ENCODE data around the gene COL5A1.

COL5A1 gene

DNA sequence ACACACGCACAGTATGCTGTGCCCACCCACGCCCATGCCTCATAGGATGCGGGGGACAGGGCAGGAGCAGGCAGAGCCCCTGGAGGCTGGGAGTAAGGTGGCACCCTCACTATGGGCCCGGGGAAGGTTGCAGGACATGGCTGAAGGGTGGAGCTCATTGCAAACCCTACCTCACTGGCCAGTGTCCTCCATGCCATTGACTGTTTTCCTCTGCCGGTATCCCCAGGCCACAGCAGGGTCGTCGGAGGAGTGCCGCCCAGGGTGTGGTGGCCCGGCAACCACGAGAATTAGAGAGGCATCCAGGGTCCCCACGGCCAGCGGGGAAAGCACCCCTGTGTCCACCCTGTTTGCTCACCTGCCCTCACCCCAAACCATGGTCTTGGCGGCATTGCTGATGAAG is 179.3 kb downstream of the COL5A1 start:
- H3K27ac ChIP-seq: no peak overlapping the region
- no peak for DNase-seq (ENCODE audit: low read depth, low spot score)

DNA sequence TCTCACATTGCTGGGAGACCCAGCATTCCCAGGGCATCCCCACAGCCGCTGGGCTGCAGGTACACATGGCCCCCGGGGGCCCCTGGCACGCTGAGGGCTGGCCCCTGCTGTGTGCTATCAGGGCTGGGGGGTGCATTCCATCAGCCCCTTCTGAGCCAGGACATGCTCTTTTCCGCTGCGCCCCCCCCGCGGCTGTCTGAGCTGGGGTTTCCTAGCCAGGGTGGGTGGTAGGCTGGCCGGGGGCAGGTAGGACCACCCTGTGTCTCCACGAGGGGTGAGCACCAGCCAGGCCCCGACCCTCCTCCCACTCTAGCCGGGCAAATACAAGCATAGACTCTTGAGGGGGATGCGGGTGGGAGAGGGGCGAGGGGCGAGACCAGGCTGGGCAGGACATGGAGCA is 180.9 kb downstream of the COL5A1 start:
- no peak overlapping the region for H3K27ac ChIP-seq
- DNase-seq (ENCODE audit: low read depth, low spot score): no peak

DNA sequence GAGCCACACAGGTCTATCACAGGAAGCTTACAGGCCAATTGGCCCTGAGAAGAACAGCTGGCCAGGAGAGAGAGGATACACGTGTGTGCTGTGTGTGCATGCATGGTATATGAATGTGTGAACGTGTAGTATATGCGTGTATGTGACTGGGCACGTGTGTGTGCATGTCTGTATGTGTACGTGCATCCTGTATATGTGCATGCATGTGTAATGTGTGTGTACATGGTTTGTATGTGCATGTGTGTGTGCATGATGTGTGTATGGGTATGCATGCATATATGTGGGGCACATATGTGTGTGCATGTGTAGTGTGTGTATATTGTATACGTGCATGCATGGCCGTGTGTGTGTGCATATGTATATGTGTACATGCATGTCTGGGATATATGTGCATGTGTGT is 182.0 kb downstream of the COL5A1 start:
- H3K27ac ChIP-seq: no peak overlapping the region
- no peak for DNase-seq (ENCODE audit: low read depth, low spot score)

DNA sequence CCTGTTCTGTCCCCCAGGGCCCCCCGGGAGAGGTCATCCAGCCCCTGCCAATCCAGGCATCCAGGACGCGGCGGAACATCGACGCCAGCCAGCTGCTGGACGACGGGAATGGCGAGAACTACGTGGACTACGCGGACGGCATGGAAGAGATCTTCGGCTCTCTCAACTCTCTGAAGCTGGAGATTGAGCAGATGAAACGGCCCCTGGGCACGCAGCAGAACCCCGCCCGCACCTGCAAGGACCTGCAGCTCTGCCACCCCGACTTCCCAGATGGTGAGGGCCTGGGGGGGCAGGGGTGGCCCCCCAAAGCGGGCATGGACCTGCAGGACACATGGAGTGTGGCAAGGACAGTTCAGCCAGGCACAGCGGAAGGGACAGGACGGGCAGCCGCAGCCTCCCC is 183.0 kb downstream of the COL5A1 start:
- no peak overlapping the region for H3K27ac ChIP-seq
- no peak for DNase-seq (ENCODE audit: low read depth, low spot score)

DNA sequence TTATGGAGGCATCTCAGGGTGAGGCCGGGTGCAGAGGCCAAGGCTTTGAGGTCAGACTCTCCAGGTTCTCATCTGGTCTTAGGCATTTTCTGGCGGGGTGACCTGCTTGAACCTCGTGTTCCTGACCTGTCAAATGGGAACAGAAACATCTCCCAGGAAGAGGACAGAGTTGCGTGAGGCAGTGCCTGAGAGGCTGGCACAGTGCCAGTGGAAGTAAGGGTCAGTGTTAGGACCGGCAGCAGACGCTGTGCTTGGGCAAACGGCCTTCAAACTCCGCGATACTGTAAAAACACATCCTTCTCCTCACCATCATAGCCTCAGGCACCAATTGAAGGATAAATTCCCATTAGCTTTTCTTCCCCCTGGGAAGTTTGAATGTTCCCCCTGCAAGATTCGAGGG is 183.4 kb downstream of the COL5A1 start:
- DNase-seq (ENCODE audit: low read depth, low spot score): no peak
- H3K27ac ChIP-seq: no peak overlapping the region

DNA sequence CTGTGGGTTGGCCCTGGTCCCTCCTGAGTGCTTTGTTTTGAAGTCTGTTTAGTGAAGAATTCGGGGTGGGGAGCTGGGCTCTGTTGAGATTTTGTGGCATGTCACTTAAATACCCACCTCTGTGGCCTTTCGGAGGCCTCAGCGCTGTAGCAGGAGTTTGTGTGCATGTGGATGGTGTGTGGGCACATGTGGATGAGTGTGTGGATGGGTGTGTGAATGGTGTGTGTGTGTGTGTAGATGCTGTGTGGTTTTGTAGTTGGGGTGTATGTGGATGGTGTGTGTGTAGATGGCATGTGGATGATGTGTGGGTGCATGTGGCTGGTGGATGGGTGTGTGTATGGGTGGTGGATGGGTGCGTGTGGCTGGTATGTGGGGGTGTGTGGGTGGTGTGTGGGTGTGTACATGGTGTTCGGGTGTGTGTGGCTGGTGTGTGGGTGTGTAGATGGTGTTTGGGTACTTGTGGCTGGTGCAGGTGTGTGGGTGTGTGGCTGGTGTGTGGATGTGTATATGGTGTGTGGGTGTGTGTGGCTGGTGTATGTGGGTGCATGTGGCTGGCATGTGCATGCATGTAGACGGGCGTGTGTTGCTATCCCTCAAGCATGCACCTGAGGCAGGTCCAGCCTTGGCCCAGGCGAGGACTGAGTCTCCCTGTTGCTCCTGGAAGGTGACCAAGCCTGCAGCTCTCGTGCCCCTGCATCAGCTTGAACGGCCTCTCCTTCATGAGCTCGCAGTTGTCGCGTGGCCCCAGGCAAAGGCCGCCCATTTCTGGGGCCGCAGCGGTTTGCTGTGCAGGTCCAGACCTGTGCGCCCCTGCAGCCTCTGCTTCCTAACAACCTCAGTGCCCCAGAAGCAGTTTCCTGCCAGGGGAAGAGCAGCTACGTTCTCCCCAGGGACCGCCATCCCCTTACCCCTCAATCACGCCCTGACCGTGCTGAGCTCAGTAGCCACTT is 185.0 kb downstream of the COL5A1 start:
- peak; percentile 29 for DNase-seq (ENCODE audit: low read depth, low spot score)
- H3K27ac ChIP-seq: no peak overlapping the region

DNA sequence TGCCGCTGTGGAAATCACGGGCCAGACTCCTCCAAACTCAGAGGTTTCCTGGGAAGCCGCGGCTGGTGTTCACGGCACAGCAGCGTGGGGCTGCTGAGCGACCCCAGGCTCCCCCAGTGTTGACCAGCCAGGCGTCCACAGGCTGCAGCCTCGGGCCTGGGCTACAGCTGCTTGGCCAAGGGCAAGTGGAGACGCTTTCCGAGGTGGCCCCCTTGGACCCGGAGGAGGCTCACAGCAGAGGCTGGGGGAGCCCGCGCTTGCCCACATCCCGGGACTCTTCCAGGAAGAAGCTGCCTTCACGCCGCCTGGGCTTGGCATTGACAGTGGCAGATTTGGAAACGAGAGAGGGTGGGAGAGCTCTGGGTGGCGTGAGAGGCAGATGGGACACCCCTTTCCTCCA is 186.0 kb downstream of the COL5A1 start:
- DNase-seq (ENCODE audit: low read depth, low spot score): no peak
- no peak overlapping the region for H3K27ac ChIP-seq

DNA sequence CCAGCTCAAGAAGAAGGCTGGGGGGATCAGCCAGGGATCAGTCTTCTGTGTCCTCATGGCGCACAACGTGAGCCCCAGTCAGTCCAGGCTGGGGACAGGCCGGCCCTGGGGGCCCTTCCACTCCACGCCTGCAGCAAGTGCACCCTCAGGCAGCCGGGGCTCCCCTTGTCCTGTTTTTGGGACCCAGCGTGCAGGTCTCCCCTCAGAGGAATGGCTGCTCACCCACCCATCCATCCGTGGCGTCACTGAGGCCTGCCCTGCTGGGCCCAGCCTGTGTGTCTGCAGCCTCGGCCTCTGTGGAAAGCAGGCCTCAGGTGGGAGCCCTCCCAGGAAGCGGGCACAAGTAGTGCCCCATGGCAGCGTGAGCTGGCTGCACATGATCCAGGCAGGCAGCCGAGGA is 186.4 kb downstream of the COL5A1 start:
- DNase-seq (ENCODE audit: low read depth, low spot score): no peak
- no peak overlapping the region for H3K27ac ChIP-seq

DNA sequence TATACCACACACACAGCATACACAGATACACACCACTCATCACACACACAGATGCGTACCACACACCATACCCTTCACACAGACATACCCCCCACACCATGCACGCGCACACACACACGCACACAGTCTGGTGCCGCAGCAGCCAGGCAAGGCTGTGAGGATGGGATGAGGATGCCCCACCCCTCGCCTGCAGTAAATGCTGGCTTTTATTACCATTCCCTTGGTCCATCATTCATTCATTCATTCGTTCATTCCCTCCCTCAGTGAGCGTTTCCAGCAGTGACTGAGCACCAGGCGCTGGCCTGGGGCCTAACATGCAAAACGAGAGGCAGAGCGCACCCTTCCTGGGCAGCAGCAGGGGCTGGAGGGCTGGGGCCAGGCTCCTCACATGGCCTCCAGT is 187.3 kb downstream of the COL5A1 start:
- H3K27ac ChIP-seq: no peak overlapping the region
- DNase-seq (ENCODE audit: low read depth, low spot score): no peak

DNA sequence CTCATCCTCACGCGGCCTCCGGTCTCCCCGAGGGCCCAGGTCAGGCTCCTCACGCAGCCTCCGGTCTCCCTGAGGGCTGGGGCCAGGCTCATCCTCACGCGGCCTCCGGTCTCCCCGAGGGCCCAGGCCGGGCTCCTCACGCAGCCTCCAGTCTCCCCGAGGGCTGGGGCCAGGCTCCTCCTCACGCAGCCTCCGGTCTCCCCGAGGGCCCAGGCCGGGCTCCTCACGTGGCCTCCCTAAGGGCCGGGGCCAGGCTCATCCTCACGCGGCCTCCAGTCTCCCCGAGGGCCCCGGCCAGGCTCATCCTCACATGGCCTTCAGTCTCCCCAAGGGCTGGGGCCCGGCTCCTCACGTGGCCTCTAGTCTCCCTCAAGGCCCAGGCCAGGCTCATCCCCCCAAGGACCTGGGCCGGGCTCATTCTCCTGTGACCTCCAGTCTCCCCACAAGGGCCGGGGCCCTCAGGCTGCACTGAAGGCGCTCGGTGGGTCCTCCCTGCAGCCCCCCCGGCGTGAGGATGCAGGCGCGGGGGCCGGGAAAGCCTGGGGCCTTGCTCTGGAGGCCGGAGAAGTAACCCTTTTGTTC is 187.8 kb downstream of the COL5A1 start:
- H3K27ac ChIP-seq: no peak overlapping the region
- no peak for DNase-seq (ENCODE audit: low read depth, low spot score)

DNA sequence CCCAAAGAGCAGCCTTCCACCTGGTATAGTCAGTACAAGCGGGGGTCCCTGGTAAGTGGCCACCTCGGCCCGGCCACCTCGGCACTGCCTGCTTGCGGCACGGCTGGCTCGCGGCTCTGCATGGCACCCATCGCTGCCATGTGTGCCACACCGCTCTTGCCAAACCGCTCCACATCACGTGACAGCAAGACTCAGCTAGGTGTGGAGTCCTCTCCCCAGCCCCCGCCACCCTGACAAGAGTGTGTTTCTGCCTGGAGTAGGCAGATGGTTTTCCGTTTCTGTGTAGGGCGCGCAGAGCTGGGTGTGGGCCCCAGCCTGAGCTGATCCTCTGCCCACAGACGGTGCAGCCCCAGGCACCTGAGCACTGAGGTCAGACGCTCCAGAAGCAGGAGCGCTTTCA is 188.5 kb downstream of the COL5A1 start:
- no peak overlapping the region for H3K27ac ChIP-seq
- DNase-seq (ENCODE audit: low read depth, low spot score): no peak

DNA sequence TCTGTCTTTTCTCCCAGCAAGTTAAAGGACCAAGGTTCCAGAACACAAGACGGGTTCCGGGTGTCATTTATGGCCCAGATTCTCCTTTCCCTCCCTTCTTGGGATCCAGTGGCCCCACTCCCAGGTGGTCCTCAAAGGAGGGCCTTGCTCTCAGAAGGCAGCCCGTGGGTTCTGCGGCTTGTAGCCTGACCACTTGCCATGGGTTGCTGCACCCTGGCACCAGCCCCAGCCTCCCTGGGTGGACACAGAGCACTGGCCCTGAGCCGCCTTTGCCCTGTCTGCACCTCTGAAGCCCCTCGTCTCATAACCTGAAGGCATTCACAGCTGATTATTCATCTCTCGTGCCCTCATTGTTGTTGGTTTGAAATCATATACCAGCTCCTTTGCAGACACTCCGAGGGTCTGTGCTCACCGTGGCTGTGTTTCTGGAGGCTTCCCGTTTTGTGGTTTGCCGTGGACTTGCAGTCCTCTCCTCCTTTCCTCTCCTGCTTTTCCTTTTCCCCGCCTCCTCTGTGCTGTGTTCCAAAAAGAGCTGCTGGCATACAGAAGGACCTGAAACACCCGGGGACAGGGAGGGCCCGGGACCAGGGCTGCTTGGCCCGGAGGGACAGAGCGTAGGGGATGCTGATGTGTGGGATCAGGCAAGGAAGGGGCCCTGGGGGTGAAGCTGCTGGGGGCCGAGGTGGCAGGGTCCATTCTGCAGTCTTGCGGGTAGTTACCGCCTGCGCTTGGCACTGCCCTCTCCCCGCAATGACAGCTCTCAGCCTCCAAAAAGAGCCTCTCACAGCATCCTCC is 189.5 kb downstream of the COL5A1 start:
- no peak overlapping the region for H3K27ac ChIP-seq
- no peak for DNase-seq (ENCODE audit: low read depth, low spot score)

DNA sequence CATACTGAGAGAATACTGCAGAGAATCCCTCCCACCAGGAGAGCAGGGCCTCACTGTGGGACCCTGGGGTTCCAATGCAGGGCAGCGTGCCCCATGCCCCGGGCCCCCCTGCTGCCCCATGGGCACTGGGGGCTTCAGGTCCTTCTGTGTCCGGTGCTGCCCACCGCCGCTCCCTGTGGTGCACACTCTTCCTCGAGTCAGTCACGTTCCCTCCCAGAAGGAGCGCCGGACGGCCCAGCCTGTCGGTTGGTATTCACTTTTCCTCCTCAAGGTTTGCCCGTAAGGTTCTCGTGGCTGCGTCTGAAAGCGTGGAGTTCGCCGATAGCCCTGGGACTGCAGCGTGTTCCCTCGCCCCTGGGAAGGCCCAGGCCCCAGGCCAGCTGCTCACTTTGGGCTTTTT is 190.9 kb downstream of the COL5A1 start:
- DNase-seq (ENCODE audit: low read depth, low spot score): no peak
- H3K27ac ChIP-seq: no peak overlapping the region

DNA sequence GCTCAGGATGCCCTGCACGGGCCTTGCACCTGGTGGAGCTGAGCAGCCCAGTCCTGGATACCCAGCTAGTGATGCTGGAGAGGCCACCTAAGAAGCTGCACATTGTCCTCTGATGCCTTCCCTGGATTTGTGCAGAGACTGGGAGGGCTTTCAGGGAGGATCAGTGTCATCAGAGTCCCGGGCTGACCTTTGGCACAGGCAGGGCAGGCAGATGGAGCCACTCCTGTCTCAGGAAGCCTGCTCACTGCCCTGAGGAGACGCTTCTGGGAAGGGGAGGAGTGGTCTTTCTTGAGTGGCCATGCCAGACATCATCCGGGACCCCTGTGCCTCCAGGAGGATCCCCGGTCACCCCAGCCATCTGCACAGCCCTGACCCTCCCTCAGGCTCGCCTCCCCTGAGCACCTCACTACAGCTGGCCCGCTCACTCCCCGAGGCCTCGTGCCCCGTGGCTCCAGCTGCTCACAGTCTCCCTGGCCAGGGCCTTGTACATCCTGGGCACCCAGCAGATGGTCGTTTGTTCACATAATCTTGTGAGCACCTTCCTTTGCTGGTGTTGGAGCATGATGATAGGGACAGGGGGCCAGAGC is 191.8 kb downstream of the COL5A1 start:
- no peak for DNase-seq (ENCODE audit: low read depth, low spot score)
- H3K27ac ChIP-seq: no peak overlapping the region

DNA sequence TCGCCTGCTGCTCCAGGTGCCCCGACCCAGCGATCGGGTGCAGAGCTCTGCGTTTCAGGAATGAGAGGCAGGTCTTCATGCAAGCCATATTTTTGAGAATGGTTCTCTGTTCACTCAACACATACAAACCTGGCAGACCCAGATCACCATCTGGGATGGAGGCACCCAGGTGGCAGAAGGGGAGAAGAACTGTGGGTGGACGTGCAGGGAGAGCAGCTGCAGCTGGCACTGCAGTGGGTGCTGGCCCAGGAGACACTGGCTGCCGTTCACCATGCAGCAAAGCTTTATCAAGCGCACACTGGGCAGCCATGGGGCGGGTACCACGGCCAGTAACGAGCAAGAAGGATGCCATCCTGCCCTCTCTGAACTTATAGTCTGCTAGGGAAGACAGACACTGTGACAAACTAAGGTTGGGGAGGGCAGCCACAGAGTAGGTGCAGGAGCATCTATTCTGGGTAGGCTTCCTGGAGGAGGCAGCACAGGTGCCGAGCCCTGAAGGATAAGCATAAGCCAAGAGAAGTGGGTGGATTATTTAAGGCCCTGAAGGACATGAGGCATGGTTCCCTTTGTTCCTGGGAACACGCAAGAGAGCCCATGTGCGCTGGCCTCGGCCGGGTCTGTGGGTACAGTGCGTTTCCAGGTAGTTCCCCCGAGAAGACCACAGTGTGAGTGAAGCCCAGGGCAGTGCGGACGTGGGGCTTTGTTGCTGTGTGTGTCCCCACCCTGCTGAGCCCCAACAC is 192.8 kb downstream of the COL5A1 start:
- no peak overlapping the region for H3K27ac ChIP-seq
- DNase-seq (ENCODE audit: low read depth, low spot score): no peak

DNA sequence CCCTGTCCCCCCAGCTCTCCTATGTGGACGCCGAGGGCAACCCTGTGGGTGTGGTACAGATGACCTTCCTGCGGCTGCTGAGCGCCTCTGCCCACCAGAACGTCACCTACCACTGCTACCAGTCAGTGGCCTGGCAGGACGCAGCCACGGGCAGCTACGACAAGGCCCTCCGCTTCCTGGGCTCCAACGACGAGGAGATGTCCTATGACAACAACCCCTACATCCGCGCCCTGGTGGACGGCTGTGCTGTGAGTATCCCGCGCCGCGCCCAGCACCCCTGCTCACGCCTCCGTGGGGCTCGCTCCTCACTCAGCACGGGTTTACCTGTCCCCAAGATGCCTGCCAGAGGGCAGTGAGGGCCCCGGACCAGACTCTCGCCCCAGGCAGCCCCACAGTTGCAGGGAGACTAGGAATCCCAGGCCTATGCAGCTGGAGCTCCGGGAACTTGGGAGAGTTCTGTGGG is 193.4 kb downstream of the COL5A1 start:
- no peak overlapping the region for H3K27ac ChIP-seq
- DNase-seq (ENCODE audit: low read depth, low spot score): no peak

DNA sequence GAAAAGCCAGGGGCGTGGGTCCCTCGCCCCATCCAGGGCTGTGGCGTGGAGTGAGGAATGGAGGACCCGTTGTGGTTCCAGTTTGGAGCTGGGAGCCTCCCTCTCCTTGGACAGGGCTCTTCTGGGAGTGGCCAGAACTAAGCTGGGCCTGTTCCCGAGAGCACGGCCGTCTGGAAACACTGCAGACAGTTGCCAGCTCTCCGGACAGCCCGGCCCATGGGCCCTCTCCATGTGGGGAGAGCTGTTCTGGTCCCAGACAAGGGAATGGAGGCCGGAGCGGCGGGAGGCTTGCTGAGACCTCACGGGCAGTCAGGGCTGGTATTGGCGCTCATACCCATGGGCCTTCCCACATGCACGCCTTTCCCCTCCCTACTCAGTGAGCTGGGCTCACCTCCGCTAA is 193.8 kb downstream of the COL5A1 start:
- no peak for DNase-seq (ENCODE audit: low read depth, low spot score)
- H3K27ac ChIP-seq: no peak overlapping the region

DNA sequence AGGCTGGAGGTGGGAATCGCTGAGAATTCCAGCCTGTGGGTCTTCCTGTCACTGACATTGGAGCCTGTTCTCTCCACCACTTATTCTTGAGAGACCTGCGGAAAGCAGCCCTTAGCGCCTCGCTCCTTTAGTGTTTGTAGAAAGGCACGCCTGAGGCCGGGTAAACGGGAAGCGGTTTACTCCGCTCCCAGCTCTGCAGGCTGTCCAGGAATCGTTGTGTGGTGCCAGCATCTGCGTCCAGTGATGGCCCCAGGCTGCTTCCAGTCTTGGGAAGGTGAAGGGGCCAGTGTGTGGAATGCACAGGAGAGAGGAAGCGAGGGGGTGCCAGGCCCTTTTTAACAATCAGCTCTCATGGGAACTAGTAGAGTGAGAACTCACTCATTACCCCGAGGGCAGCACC is 194.4 kb downstream of the COL5A1 start:
- no peak overlapping the region for H3K27ac ChIP-seq
- DNase-seq (ENCODE audit: low read depth, low spot score): no peak

DNA sequence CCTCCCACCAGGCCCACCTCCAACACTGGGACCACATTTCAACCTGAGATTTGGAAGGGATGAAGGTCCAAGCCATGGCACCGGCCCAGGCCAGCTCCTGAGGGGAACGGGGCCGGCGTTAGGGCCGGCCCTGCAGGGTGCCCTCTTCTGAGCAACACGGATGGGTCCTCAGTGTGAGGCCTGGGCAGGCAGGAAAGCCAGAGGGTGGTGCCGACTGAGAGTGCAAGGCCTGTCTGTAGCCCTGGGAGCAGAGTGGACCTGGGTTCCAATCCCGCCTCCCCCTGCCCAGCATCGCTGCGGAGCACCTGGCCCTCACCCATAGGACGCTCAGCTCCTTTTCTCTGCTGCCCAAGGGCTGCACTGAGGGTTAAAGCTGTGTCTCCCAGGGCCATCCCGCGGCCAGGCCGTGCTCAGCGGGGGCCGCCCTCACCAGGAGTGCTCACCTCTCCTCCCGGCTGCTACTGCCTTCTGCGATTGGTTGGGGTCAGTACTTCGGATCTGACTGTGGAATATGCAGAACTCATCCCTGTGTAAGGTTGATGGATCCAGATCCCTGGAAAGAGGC is 194.9 kb downstream of the COL5A1 start:
- H3K27ac ChIP-seq: no peak overlapping the region
- no peak for DNase-seq (ENCODE audit: low read depth, low spot score)

DNA sequence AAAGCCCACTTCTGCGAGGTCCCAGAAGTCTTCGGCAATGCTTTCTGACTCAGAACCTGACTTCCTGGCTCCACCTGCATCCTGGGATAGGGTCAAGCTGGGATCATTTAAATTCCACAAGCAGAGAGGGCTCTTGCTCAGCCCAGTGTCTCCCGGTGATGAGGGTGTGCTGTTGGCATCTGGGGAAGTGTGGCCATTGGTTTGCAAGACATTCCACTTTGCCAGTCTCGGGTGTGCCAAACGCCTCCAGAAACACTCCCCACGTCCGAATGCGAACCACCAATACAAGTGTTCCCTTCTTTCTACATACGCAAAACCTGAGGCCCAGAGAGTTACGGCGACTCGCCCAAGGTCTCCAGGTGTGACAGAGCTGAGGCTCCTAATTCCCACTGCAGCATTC is 195.9 kb downstream of the COL5A1 start:
- no peak for DNase-seq (ENCODE audit: low read depth, low spot score)
- H3K27ac ChIP-seq: no peak overlapping the region
